ENCODE data around the gene ALOX5AP. TPM values are rescaled to one million over a fixed set of nuclear protein-coding genes. Genes with fewer than 3 reads are reported as not detected.

The ALOX5AP gene
- total RNA-seq, 1 donor from 2014 or later = 0.57 TPM

DNA sequence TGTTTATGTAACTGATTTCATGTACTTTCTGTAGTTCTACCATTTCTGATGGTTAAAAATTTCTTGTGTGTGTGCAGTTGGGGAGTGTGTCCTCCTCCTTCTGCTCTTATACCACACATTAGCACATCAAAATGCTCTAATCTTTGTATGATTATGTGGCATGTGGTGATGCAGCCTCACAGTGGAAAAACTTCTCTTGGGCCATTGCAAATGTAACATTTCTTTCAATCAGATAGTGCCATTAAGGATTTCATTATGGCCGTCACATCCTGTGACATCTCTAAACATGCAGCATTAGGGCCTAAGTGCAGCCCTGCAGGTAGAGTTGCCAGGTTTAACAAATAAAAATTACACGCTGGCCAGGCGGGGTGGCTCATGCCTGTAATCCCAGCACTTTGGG is 24.9 kb upstream of the ALOX5AP start:
- no peak for DNase-seq (ENCODE audit: low spot score)
- Mint-ChIP-seq H3K27ac (ENCODE audit: unreplicated experiment) (no peak overlapping the region), H3K4me1 (ENCODE audit: low read depth) (peaks cover 25% of the 10 kb centered on the region), H3K9me3 (ENCODE audit: low read depth) (no peaks in the 10 kb centered on the region), H3K36me3 (ENCODE audit: low read depth) (no peaks in the 10 kb centered on the region), H3K27me3 (ENCODE audit: low read depth) (no peaks in the 10 kb centered on the region), H3K4me3 (ENCODE audit: unreplicated experiment) (no peak overlapping the region)
- TF ChIP-seq CTCF (IDR thresholded peaks at IDR 0.05) = no peak

- TF ChIP-seq CTCF (IDR thresholded peaks at IDR 0.05) = no peak
- Mint-ChIP-seq H3K4me1 (ENCODE audit: low read depth) (peaks cover 25% of the 10 kb centered on the region), H3K27ac (ENCODE audit: unreplicated experiment) (no peak overlapping the region), H3K27me3 (ENCODE audit: low read depth) (no peaks in the 10 kb centered on the region), H3K9me3 (ENCODE audit: low read depth) (no peaks in the 10 kb centered on the region), H3K4me3 (ENCODE audit: unreplicated experiment) (no peak overlapping the region), H3K36me3 (ENCODE audit: low read depth) (no peaks in the 10 kb centered on the region)
- DNase-seq (ENCODE audit: low spot score) = no peak
Observed at GRCh38 chr13:30711375-30711774, 24.0 kb upstream of the ALOX5AP start.

- H3K4me3 Mint-ChIP-seq (ENCODE audit: unreplicated experiment) = no peak overlapping the region
- no peaks in the 10 kb centered on the region for H3K9me3 Mint-ChIP-seq (ENCODE audit: low read depth)
- H3K27ac Mint-ChIP-seq (ENCODE audit: unreplicated experiment) = no peak overlapping the region
- no peaks in the 10 kb centered on the region for H3K36me3 Mint-ChIP-seq (ENCODE audit: low read depth)
- peaks cover 25% of the 10 kb centered on the region for H3K4me1 Mint-ChIP-seq (ENCODE audit: low read depth)
- DNase-seq (ENCODE audit: low spot score) = no peak
- H3K27me3 Mint-ChIP-seq (ENCODE audit: low read depth) = no peaks in the 10 kb centered on the region
- no peak for TF ChIP-seq CTCF (IDR thresholded peaks at IDR 0.05)
Observed at GRCh38 chr13:30711837-30712236, 23.5 kb upstream of the ALOX5AP start.

- H3K36me3 Mint-ChIP-seq (ENCODE audit: low read depth) = no peaks in the 10 kb centered on the region
- H3K27ac Mint-ChIP-seq (ENCODE audit: unreplicated experiment) = no peak overlapping the region
- H3K4me1 Mint-ChIP-seq (ENCODE audit: low read depth) = peaks cover 24% of the 10 kb centered on the region
- H3K9me3 Mint-ChIP-seq (ENCODE audit: low read depth) = no peaks in the 10 kb centered on the region
- TF ChIP-seq CTCF (IDR thresholded peaks at IDR 0.05) = no peak
- DNase-seq (ENCODE audit: low spot score) = no peak
- no peak overlapping the region for H3K4me3 Mint-ChIP-seq (ENCODE audit: unreplicated experiment)
- no peaks in the 10 kb centered on the region for H3K27me3 Mint-ChIP-seq (ENCODE audit: low read depth)
Observed at GRCh38 chr13:30712536-30713532, 22.5 kb upstream of the ALOX5AP start.

- H3K4me3 Mint-ChIP-seq (ENCODE audit: unreplicated experiment) = no peak overlapping the region
- TF ChIP-seq CTCF (IDR thresholded peaks at IDR 0.05) = no peak
- DNase-seq (ENCODE audit: low spot score) = no peak
- no peak overlapping the region for H3K27ac Mint-ChIP-seq (ENCODE audit: unreplicated experiment)
- no peaks in the 10 kb centered on the region for H3K9me3 Mint-ChIP-seq (ENCODE audit: low read depth)
- H3K4me1 Mint-ChIP-seq (ENCODE audit: low read depth) = peaks cover 25% of the 10 kb centered on the region
- no peaks in the 10 kb centered on the region for H3K27me3 Mint-ChIP-seq (ENCODE audit: low read depth)
- no peaks in the 10 kb centered on the region for H3K36me3 Mint-ChIP-seq (ENCODE audit: low read depth)
Observed at GRCh38 chr13:30714629-30715371, 20.5 kb upstream of the ALOX5AP start.
